ENCODE data around the gene THY1. TPM values are rescaled to one million over a fixed set of nuclear protein-coding genes. Genes with fewer than 3 reads are reported as not detected.

Gene THY1
- total RNA-seq, 2 experiments from 2014 or later: 0.18 to 0.91 TPM

GRCh38 chr11:119373059-119373920, 49.7 kb downstream of the THY1 start:
- CTCF ChIA-PET: interaction anchor here (0.5 to 11.3 kb wide), 13 partner anchors 9 to 216 kb away, joined by 3 to 153 read pairs (median 6); no protein-coding TSS in a partner anchor
- Mint-ChIP-seq H3K4me3 (no peak overlapping the region), H3K27me3 (peaks cover 4% of the 10 kb centered on the region), H3K9me3 (ENCODE audit: low read depth) (no peaks in the 10 kb centered on the region), H3K4me1 (peaks cover 6% of the 10 kb centered on the region), H3K27ac (no peak overlapping the region), H3K36me3 (ENCODE audit: low read depth) (no peaks in the 10 kb centered on the region)
- ATAC-seq: no peak
- no peak for DNase-seq
- intact Hi-C loops (cut with DNase I, micrococcal nuclease): no loop called here
- POLR2A ChIA-PET: no interaction called here

GRCh38 chr11:119372260-119373058, 50.5 kb downstream of the THY1 start:
- Mint-ChIP-seq H3K36me3 (ENCODE audit: low read depth) (no peaks in the 10 kb centered on the region), H3K4me1 (peaks cover 6% of the 10 kb centered on the region), H3K9me3 (ENCODE audit: low read depth) (no peaks in the 10 kb centered on the region), H3K4me3 (no peak overlapping the region), H3K27ac (no peak overlapping the region), H3K27me3 (peaks cover 7% of the 10 kb centered on the region)
- POLR2A ChIA-PET: no interaction called here
- no peak for ATAC-seq
- CTCF ChIA-PET: interaction anchor here (0.7 to 11.3 kb wide), 5 partner anchors 10 to 211 kb away, joined by 3 to 153 read pairs (median 6); no protein-coding TSS in a partner anchor
- no peak for DNase-seq
- intact Hi-C loops (cut with DNase I, micrococcal nuclease): no loop called here

- H3K36me3 Mint-ChIP-seq (ENCODE audit: low read depth): no peaks in the 10 kb centered on the region
- intact Hi-C loops (cut with DNase I, micrococcal nuclease): no loop called here
- ChIA-PET CTCF (interaction anchor here (1.7 to 4.9 kb wide), 2 partner anchors 14 to 34 kb away, joined by 6 to 45 read pairs; no protein-coding TSS in a partner anchor), POLR2A (no interaction called here)
- H3K27ac Mint-ChIP-seq: no peak overlapping the region
- no peaks in the 10 kb centered on the region for H3K9me3 Mint-ChIP-seq (ENCODE audit: low read depth)
- DNase-seq (no peak), ATAC-seq (no peak)
- H3K4me1 Mint-ChIP-seq: peaks cover 6% of the 10 kb centered on the region
- no peak overlapping the region for H3K4me3 Mint-ChIP-seq
- peaks cover 7% of the 10 kb centered on the region for H3K27me3 Mint-ChIP-seq
Measured at GRCh38 chr11:119371778-119372182, 51.2 kb downstream of the THY1 start.

GRCh38 chr11:119371067-119371601, 51.8 kb downstream of the THY1 start:
- intact Hi-C loops (cut with DNase I, micrococcal nuclease): no loop called here
- POLR2A ChIA-PET: no interaction called here
- Mint-ChIP-seq H3K9me3 (ENCODE audit: low read depth) (no peaks in the 10 kb centered on the region), H3K4me3 (no peak overlapping the region), H3K36me3 (ENCODE audit: low read depth) (no peaks in the 10 kb centered on the region), H3K4me1 (peaks cover 6% of the 10 kb centered on the region), H3K27me3 (peaks cover 14% of the 10 kb centered on the region), H3K27ac (no peak overlapping the region)
- no peak for DNase-seq
- no peak for ATAC-seq
- CTCF ChIA-PET: interaction anchor here (0.5 to 4.9 kb wide), 7 partner anchors 9 to 167 kb away, joined by 3 to 45 read pairs (median 8); partner anchors contain the start of gene USP2

GRCh38 chr11:119370486-119371046, 52.4 kb downstream of the THY1 start:
- DNase-seq (no peak), ATAC-seq (peak; percentile 65)
- ChIA-PET POLR2A (no interaction called here), CTCF (interaction anchor here (0.8 to 4.9 kb wide), 5 partner anchors 9 to 104 kb away, joined by 3 to 45 read pairs (median 8); partner anchors contain the start of gene USP2)
- Mint-ChIP-seq H3K9me3 (ENCODE audit: low read depth) (no peaks in the 10 kb centered on the region), H3K36me3 (ENCODE audit: low read depth) (no peaks in the 10 kb centered on the region), H3K4me1 (peaks cover 6% of the 10 kb centered on the region), H3K27me3 (peaks cover 15% of the 10 kb centered on the region), H3K27ac (no peak overlapping the region), H3K4me3 (no peak overlapping the region)
- intact Hi-C loops (cut with DNase I, micrococcal nuclease): no loop called here

- Mint-ChIP-seq H3K9me3 (ENCODE audit: low read depth) (no peaks in the 10 kb centered on the region), H3K27ac (no peak overlapping the region), H3K27me3 (peaks cover 26% of the 10 kb centered on the region), H3K36me3 (ENCODE audit: low read depth) (no peaks in the 10 kb centered on the region), H3K4me3 (no peak overlapping the region), H3K4me1 (peaks cover 9% of the 10 kb centered on the region)
- no peak for ATAC-seq
- no peak for DNase-seq
- intact Hi-C loops (cut with DNase I, micrococcal nuclease): no loop called here
- ChIA-PET CTCF (interaction anchor here (1.5 to 4.9 kb wide), 5 partner anchors 8 to 105 kb away, joined by 4 to 45 read pairs (median 13); partner anchors contain the start of gene USP2), POLR2A (interaction anchor here (0.9 kb wide), 1 partner anchor 31 kb away, joined by 3 read pairs; no protein-coding TSS in a partner anchor)
Measured at GRCh38 chr11:119369132-119369925, 53.6 kb downstream of the THY1 start.

GRCh38 chr11:119368121-119369034, 54.6 kb downstream of the THY1 start:
- ChIA-PET CTCF (interaction anchor here (0.6 to 4.9 kb wide), 8 partner anchors 10 to 479 kb away, joined by 3 to 45 read pairs (median 4); partner anchors contain the start of gene USP2), POLR2A (interaction anchor here (0.9 kb wide), 1 partner anchor 30 kb away, joined by 3 read pairs; no protein-coding TSS in a partner anchor)
- H3K4me1 Mint-ChIP-seq: peaks cover 3% of the 10 kb centered on the region
- H3K36me3 Mint-ChIP-seq (ENCODE audit: low read depth): no peaks in the 10 kb centered on the region
- no peak overlapping the region for H3K4me3 Mint-ChIP-seq
- intact Hi-C loops (cut with DNase I, micrococcal nuclease): no loop called here
- ATAC-seq (no peak), DNase-seq (no peak)
- H3K27me3 Mint-ChIP-seq: peaks cover 26% of the 10 kb centered on the region
- no peaks in the 10 kb centered on the region for H3K9me3 Mint-ChIP-seq (ENCODE audit: low read depth)
- no peak overlapping the region for H3K27ac Mint-ChIP-seq

GRCh38 chr11:119367661-119368120, 55.3 kb downstream of the THY1 start:
- intact Hi-C loops (cut with DNase I, micrococcal nuclease): no loop called here
- ATAC-seq: no peak
- H3K27me3 Mint-ChIP-seq: peaks cover 31% of the 10 kb centered on the region
- H3K27ac Mint-ChIP-seq: no peak overlapping the region
- ChIA-PET CTCF (interaction anchor here (0.6 to 4.9 kb wide), 7 partner anchors 10 to 478 kb away, joined by 3 to 45 read pairs (median 3); partner anchors contain the start of gene USP2), POLR2A (no interaction called here)
- H3K4me3 Mint-ChIP-seq: no peak overlapping the region
- peaks cover 4% of the 10 kb centered on the region for H3K4me1 Mint-ChIP-seq
- no peak for DNase-seq
- no peaks in the 10 kb centered on the region for H3K36me3 Mint-ChIP-seq (ENCODE audit: low read depth)
- no peaks in the 10 kb centered on the region for H3K9me3 Mint-ChIP-seq (ENCODE audit: low read depth)

All from activated CD4-positive, alpha-beta T cell treated with anti-CD3 and anti-CD28 coated beads for 36 hours (primary cell).